ENCODE results near the gene CDK1. TPM values are rescaled to one million over a fixed set of nuclear protein-coding genes. Genes with fewer than 3 reads are reported as not detected.

CDK1 gene
- total RNA-seq, 1 donor from 2014 or later = 6.6 TPM

DNA sequence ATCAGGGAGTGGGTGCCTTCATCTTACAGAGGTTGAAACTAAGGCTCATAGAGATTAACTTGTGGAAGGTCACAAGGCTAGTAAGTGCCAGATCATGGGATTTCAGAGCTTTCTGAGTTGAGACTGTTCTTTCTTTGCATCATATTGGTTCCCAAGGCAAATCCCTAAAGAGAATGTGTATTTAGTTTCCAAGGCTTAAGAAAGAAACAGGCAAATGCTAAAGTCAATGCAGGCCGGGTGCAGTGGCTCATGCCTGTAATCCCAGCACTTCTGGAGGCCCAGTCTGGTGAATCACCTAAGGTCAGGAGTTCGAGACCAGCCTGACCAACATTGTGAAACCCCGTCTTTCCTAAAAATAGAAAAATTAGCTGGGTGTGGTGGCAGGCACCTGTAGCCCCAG lies 19.8 kb downstream of the CDK1 start:
- Mint-ChIP-seq H3K4me3 (ENCODE audit: unreplicated experiment) (no peak overlapping the region), H3K27me3 (ENCODE audit: low read depth, unreplicated experiment) (no peaks in the 10 kb centered on the region), H3K9me3 (ENCODE audit: unreplicated experiment) (no peaks in the 10 kb centered on the region), H3K36me3 (ENCODE audit: low read depth, unreplicated experiment) (no peaks in the 10 kb centered on the region), H3K27ac (ENCODE audit: unreplicated experiment) (no peak overlapping the region), H3K4me1 (ENCODE audit: low read depth, unreplicated experiment) (no peaks in the 10 kb centered on the region)
- H3K36me3 ChIP-seq (ENCODE audit: insufficient read depth, low read length) = peaks cover 13% of the 10 kb centered on the region
- no peak overlapping the region for H2AFZ ChIP-seq (ENCODE audit: low read depth, low read length)
- H3K4me1 ChIP-seq (ENCODE audit: insufficient read depth, low read length) = no peaks in the 10 kb centered on the region
- no peak overlapping the region for H3K4me3 ChIP-seq (ENCODE audit: insufficient read depth, low read depth, low read length)
- H3K9me3 ChIP-seq (ENCODE audit: insufficient read depth, low read depth, low read length) = no peaks in the 10 kb centered on the region
- no peak overlapping the region for H3K4me2 ChIP-seq (ENCODE audit: low read length)
- H4K20me1 ChIP-seq (ENCODE audit: insufficient read depth, low read length) = no peaks in the 10 kb centered on the region
- H3K27me3 ChIP-seq (ENCODE audit: insufficient read depth, low read length) = no peaks in the 10 kb centered on the region
- TF ChIP-seq, protein P1, sequence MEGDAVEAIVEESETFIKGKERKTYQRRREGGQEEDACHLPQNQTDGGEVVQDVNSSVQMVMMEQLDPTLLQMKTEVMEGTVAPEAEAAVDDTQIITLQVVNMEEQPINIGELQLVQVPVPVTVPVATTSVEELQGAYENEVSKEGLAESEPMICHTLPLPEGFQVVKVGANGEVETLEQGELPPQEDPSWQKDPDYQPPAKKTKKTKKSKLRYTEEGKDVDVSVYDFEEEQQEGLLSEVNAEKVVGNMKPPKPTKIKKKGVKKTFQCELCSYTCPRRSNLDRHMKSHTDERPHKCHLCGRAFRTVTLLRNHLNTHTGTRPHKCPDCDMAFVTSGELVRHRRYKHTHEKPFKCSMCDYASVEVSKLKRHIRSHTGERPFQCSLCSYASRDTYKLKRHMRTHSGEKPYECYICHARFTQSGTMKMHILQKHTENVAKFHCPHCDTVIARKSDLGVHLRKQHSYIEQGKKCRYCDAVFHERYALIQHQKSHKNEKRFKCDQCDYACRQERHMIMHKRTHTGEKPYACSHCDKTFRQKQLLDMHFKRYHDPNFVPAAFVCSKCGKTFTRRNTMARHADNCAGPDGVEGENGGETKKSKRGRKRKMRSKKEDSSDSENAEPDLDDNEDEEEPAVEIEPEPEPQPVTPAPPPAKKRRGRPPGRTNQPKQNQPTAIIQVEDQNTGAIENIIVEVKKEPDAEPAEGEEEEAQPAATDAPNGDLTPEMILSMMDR (IDR thresholded peaks at IDR 0.05; ENCODE audit: insufficient read depth, low read depth, low read length) = no peak
- no peak for TF ChIP-seq EZH2 (IDR thresholded peaks at IDR 0.05; ENCODE audit: insufficient read depth, low read length)
- no peak overlapping the region for H3K9ac ChIP-seq (ENCODE audit: low read length)
- no peak for FAIRE-seq
- no peak overlapping the region for H3K27ac ChIP-seq (ENCODE audit: low read depth, low read length)
- DNase-seq (ENCODE audit: low read depth) = no peak
- peaks cover 3% of the 10 kb centered on the region for H3K79me2 ChIP-seq (ENCODE audit: insufficient read depth, low read length)

DNA sequence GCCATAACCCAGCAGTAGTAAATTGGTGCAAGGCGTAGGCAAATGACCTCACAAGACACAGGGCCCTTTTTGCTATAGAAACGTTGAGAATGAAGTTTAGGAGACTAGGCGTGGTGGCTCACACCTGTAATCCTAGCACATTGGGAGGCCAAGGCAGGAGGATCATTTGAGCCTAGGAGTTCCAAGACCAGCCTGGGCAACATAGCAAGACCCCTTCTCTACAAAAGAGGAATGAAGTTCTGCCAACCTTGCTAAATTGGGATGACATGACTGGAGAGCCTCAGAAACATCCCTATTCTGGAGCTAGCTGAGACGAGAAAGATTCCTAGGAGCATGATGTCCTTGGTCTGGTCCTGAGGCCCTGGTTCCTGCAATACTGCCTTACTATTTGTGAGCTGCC lies 20.6 kb downstream of the CDK1 start:
- Mint-ChIP-seq H3K4me1 (ENCODE audit: low read depth, unreplicated experiment) (no peaks in the 10 kb centered on the region), H3K27me3 (ENCODE audit: low read depth, unreplicated experiment) (no peaks in the 10 kb centered on the region), H3K4me3 (ENCODE audit: unreplicated experiment) (no peak overlapping the region), H3K36me3 (ENCODE audit: low read depth, unreplicated experiment) (no peaks in the 10 kb centered on the region), H3K27ac (ENCODE audit: unreplicated experiment) (no peak overlapping the region), H3K9me3 (ENCODE audit: unreplicated experiment) (no peaks in the 10 kb centered on the region)
- H3K79me2 ChIP-seq (ENCODE audit: insufficient read depth, low read length) = peaks cover 3% of the 10 kb centered on the region
- no peak overlapping the region for H3K4me2 ChIP-seq (ENCODE audit: low read length)
- H2AFZ ChIP-seq (ENCODE audit: low read depth, low read length) = no peak overlapping the region
- no peaks in the 10 kb centered on the region for H4K20me1 ChIP-seq (ENCODE audit: insufficient read depth, low read length)
- H3K27ac ChIP-seq (ENCODE audit: low read depth, low read length) = no peak overlapping the region
- no peaks in the 10 kb centered on the region for H3K4me1 ChIP-seq (ENCODE audit: insufficient read depth, low read length)
- no peaks in the 10 kb centered on the region for H3K9me3 ChIP-seq (ENCODE audit: insufficient read depth, low read depth, low read length)
- FAIRE-seq (no peak), DNase-seq (ENCODE audit: low read depth) (no peak)
- H3K36me3 ChIP-seq (ENCODE audit: insufficient read depth, low read length) = peaks cover 13% of the 10 kb centered on the region
- no peak for TF ChIP-seq EZH2 (IDR thresholded peaks at IDR 0.05; ENCODE audit: insufficient read depth, low read length)
- TF ChIP-seq, protein P1 (IDR thresholded peaks at IDR 0.05; ENCODE audit: insufficient read depth, low read depth, low read length) = no peak
- H3K4me3 ChIP-seq (ENCODE audit: insufficient read depth, low read depth, low read length) = no peak overlapping the region
- no peaks in the 10 kb centered on the region for H3K27me3 ChIP-seq (ENCODE audit: insufficient read depth, low read length)
- H3K9ac ChIP-seq (ENCODE audit: low read length) = no peak overlapping the region

DNA sequence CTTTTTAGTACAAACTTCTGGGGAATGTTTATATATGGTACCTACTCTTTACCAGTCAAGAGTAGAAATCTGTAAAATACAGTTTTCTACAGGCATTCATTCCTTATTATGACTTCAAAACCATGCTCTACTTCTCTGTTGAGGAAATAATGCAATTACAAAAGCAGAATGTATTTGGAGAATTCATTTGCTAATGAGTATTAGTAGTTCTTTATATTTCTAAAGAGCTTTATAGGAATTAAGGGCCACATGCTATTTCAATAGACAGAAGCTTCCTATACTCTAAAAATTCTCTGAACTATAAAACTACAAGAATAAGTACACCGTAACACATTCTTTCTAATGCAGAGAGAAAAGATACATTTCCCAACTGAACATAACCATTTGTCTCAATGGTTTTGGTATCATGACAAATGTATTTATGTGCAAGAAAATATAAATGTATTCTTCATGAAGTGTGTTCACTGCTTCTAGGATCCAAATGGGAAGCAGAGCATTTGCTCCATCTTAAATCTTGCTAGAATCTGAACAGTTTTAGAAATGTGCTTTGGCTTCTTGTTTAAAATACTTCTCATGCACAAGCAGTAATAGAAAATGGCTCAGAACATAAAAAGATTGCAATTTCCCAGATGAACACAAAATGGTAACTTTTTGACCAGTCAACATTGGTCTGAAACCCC lies 21.8 kb downstream of the CDK1 start:
- FAIRE-seq (no peak), DNase-seq (ENCODE audit: low read depth) (no peak)
- Histone ChIP-seq H3K36me3 (ENCODE audit: insufficient read depth, low read length) (peaks cover 10% of the 10 kb centered on the region), H3K4me3 (ENCODE audit: insufficient read depth, low read depth, low read length) (no peak overlapping the region), H3K27ac (ENCODE audit: low read depth, low read length) (no peak overlapping the region), H3K4me1 (ENCODE audit: insufficient read depth, low read length) (no peaks in the 10 kb centered on the region), H3K9me3 (ENCODE audit: insufficient read depth, low read depth, low read length) (no peaks in the 10 kb centered on the region), H3K4me2 (ENCODE audit: low read length) (no peak overlapping the region), H4K20me1 (ENCODE audit: insufficient read depth, low read length) (no peaks in the 10 kb centered on the region), H2AFZ (ENCODE audit: low read depth, low read length) (no peak overlapping the region), H3K9ac (ENCODE audit: low read length) (no peak overlapping the region), H3K79me2 (ENCODE audit: insufficient read depth, low read length) (no peaks in the 10 kb centered on the region), H3K27me3 (ENCODE audit: insufficient read depth, low read length) (no peaks in the 10 kb centered on the region)
- Mint-ChIP-seq H3K4me3 (ENCODE audit: unreplicated experiment) (no peak overlapping the region), H3K27ac (ENCODE audit: unreplicated experiment) (no peak overlapping the region), H3K9me3 (ENCODE audit: unreplicated experiment) (no peaks in the 10 kb centered on the region), H3K36me3 (ENCODE audit: low read depth, unreplicated experiment) (no peaks in the 10 kb centered on the region), H3K27me3 (ENCODE audit: low read depth, unreplicated experiment) (no peaks in the 10 kb centered on the region), H3K4me1 (ENCODE audit: low read depth, unreplicated experiment) (no peaks in the 10 kb centered on the region)
- TF ChIP-seq, protein P1 (IDR thresholded peaks at IDR 0.05; ENCODE audit: insufficient read depth, low read depth, low read length) = no peak
- TF ChIP-seq EZH2 (IDR thresholded peaks at IDR 0.05; ENCODE audit: insufficient read depth, low read length) = no peak

Measured in astrocyte (in vitro differentiated cells and primary cell).